GM13976 (cell line): ENCODE results near the gene SLC12A7.

Experiments used
- DNase-seq: peaks from one replicate; pipeline ENCODE4 v3.0.0; 2012; ENCODE audit warnings: low spot score
- CTCF ChIP-seq: IDR thresholded peaks from 2 replicates; pipeline ENCODE4 v1.5.1; 2012; ENCODE audit warnings: borderline replicate concordance, mild to moderate bottlenecking; ENCODE audit not compliant: insufficient read depth; ENCODE audit errors: extremely low read depth, missing control alignments, control extremely low read depth
- in situ Hi-C: fragments of 300-500 bp; cut with MboI; formaldehyde crosslinking; loops from one replicate; pipeline ENCODE4 v1.12.0; 2022; ENCODE audit warnings: low sequenced_read_pairs, mixed read lengths, inconsistent platforms; ENCODE audit not compliant: unreplicated experiment

Gene SLC12A7

GRCh38 chr5:1077491-1078020 lies 34.3 kb downstream of the SLC12A7 start:
- in situ Hi-C loops: no loop called here
- DNase-seq: no peak
- no peak for TF ChIP-seq CTCF

GRCh38 chr5:1077026-1077425 lies 34.8 kb downstream of the SLC12A7 start:
- no peak for DNase-seq
- no peak for TF ChIP-seq CTCF
- in situ Hi-C loops: no loop called here

GRCh38 chr5:1076406-1076805 lies 35.5 kb downstream of the SLC12A7 start:
- no peak for TF ChIP-seq CTCF
- in situ Hi-C loops: no loop called here
- no peak for DNase-seq

- no peak for DNase-seq
- no peak for TF ChIP-seq CTCF
- in situ Hi-C loops: no loop called here
Observed at GRCh38 chr5:1075931-1076330, 35.9 kb downstream of the SLC12A7 start.

GRCh38 chr5:1075555-1075881 lies 36.3 kb downstream of the SLC12A7 start:
- in situ Hi-C loops: no loop called here
- no peak for TF ChIP-seq CTCF
- DNase-seq: no peak

- TF ChIP-seq CTCF: no peak
- DNase-seq: no peak
- in situ Hi-C loops: no loop called here
Observed at GRCh38 chr5:1074816-1075554, 36.9 kb downstream of the SLC12A7 start.
